ENCODE results near the gene GLRA2.

The GLRA2 gene

GRCh38 chrX:14529290-14529989, at the start of gene GLRA2:
Gene GLRA2 (plus strand): TSS chrX:14529536. CDS start chrX:14530058, 522 bp downstream.
- DNase-seq (ENCODE audit: low spot score) = peak; percentile 4

GRCh38 chrX:14489437-14489836, 39.9 kb upstream of the GLRA2 start:
- DNase-seq (ENCODE audit: low spot score) = no peak

More at GRCh38 chrX:14529290-14529989, at the start of gene GLRA2:
- TF ChIP-seq CTCF (IDR thresholded peaks at IDR 0.05; ENCODE audit: extremely low read depth, missing control alignments) = no peak

GRCh38 chrX:14491689-14492088, 37.6 kb upstream of the GLRA2 start:
- no peak for DNase-seq (ENCODE audit: low spot score)
- no peak for TF ChIP-seq CTCF (IDR thresholded peaks at IDR 0.05; ENCODE audit: extremely low read depth, missing control alignments)

More at GRCh38 chrX:14489437-14489836, 39.9 kb upstream of the GLRA2 start:
- TF ChIP-seq CTCF (IDR thresholded peaks at IDR 0.05; ENCODE audit: extremely low read depth, missing control alignments) = no peak

GRCh38 chrX:14496674-14497073, 32.7 kb upstream of the GLRA2 start:
- DNase-seq (ENCODE audit: low spot score) = no peak

GRCh38 chrX:14497184-14497666, 32.1 kb upstream of the GLRA2 start:
- peak; percentile 11 for DNase-seq (ENCODE audit: low spot score)
- no peak for TF ChIP-seq CTCF (IDR thresholded peaks at IDR 0.05; ENCODE audit: extremely low read depth, missing control alignments)

More at GRCh38 chrX:14496674-14497073, 32.7 kb upstream of the GLRA2 start:
- no peak for TF ChIP-seq CTCF (IDR thresholded peaks at IDR 0.05; ENCODE audit: extremely low read depth, missing control alignments)

GRCh38 chrX:14501327-14501726, 28.0 kb upstream of the GLRA2 start:
- DNase-seq (ENCODE audit: low spot score) = no peak
- TF ChIP-seq CTCF (IDR thresholded peaks at IDR 0.05; ENCODE audit: extremely low read depth, missing control alignments) = no peak

- no peak for TF ChIP-seq CTCF (IDR thresholded peaks at IDR 0.05; ENCODE audit: extremely low read depth, missing control alignments)
- no peak for DNase-seq (ENCODE audit: low spot score)
These were observed 24.3 kb upstream of the GLRA2 start for GRCh38 chrX:14504960-14505538.

All from GM20000 (cell line).